Measurements from ENCODE around the gene PARVB. TPM values are rescaled to one million over a fixed set of nuclear protein-coding genes. Genes with fewer than 3 reads are reported as not detected.
A peak's percentile ranks its signal among the peaks of the same experiment; 100 is the strongest.

Gene PARVB
- total RNA-seq, 4 donors from 2014 or later: 3.3 to 20.8 (median 11.7) TPM

DNA sequence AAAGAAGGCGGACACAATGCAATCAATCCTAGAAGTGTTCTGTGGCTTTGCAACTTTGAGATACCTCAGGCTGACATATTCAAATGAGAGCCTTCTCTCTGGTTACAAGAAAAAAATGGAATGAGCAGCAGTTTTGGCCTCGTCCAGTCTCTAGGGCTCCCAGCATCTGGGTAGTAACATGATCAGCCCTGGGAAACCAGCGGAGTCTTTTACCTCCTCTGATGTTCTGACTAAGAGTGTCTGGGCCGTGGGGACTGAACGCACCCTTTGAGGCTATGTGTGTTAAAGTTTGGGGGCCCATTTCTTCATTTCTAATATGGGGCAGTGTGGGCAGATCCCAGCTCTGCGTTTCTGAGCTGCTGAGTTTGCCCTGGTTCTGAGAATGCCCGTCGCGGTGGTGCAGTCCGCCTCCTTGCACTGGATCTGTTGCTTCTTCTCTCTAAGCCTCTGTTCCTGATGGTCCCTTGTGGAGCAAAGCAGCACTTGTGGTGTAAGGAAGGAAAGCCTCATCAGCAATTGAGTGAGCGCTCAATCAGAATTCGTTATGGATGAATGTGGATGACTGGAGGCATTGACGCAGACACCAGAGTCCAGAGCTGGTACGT, 8.1 kb downstream of the PARVB start:
- Histone ChIP-seq H3K4me1 (peaks cover 3 to 19% (median 6%) of the 10 kb centered on the region in 3 donors), H3K36me3 (no peaks in the 10 kb centered on the region), H3K27me3 (peaks cover 0 to under 1% (median 0%) of the 10 kb centered on the region in 4 donors), H3K27ac (peak overlapping the region in 2 of 4 donors; percentile 30 to 39), H3K4me3 (no peak overlapping the region), H3K9me3 (no peaks in the 10 kb centered on the region)
- intact Hi-C loops (cut with DNase I): no loop called here
- no peak for TF ChIP-seq POLR2A (IDR thresholded peaks at IDR 0.05)
- TF ChIP-seq, protein P1, sequence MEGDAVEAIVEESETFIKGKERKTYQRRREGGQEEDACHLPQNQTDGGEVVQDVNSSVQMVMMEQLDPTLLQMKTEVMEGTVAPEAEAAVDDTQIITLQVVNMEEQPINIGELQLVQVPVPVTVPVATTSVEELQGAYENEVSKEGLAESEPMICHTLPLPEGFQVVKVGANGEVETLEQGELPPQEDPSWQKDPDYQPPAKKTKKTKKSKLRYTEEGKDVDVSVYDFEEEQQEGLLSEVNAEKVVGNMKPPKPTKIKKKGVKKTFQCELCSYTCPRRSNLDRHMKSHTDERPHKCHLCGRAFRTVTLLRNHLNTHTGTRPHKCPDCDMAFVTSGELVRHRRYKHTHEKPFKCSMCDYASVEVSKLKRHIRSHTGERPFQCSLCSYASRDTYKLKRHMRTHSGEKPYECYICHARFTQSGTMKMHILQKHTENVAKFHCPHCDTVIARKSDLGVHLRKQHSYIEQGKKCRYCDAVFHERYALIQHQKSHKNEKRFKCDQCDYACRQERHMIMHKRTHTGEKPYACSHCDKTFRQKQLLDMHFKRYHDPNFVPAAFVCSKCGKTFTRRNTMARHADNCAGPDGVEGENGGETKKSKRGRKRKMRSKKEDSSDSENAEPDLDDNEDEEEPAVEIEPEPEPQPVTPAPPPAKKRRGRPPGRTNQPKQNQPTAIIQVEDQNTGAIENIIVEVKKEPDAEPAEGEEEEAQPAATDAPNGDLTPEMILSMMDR (IDR thresholded peaks at IDR 0.05): no peak
- WGBS, 2 donors: 71 to 74% methylated on average over 9 to 14 of the region's 14 CpGs
- DNase-seq: no peak

GRCh38 chr22:44033287-44033686, 9.2 kb downstream of the PARVB start:
- Histone ChIP-seq H3K36me3 (no peaks in the 10 kb centered on the region), H3K9me3 (no peaks in the 10 kb centered on the region), H3K4me1 (peaks cover 11 to 24% (median 13%) of the 10 kb centered on the region in 3 donors), H3K27me3 (no peaks in the 10 kb centered on the region), H3K4me3 (no peak overlapping the region), H3K27ac (peak overlapping the region in 2 of 4 donors; percentile 19 to 28)
- no peak for DNase-seq
- TF ChIP-seq, protein P1 (IDR thresholded peaks at IDR 0.05): no peak
- no peak for TF ChIP-seq POLR2A (IDR thresholded peaks at IDR 0.05)
- intact Hi-C loops (cut with DNase I): no loop called here
- 88 to 90% methylated on average over 5 to 7 of the region's 7 CpGs for WGBS, 2 donors

GRCh38 chr22:44033694-44034093, 9.6 kb downstream of the PARVB start:
- H3K36me3 ChIP-seq: no peaks in the 10 kb centered on the region
- no peak overlapping the region for H3K27ac ChIP-seq
- H3K4me1 ChIP-seq: peaks cover 12 to 27% (median 15%) of the 10 kb centered on the region in 3 donors
- DNase-seq: no peak
- intact Hi-C loops (cut with DNase I): no loop called here
- no peaks in the 10 kb centered on the region for H3K9me3 ChIP-seq
- H3K4me3 ChIP-seq: no peak overlapping the region
- TF ChIP-seq, protein P1 (IDR thresholded peaks at IDR 0.05): no peak
- no peaks in the 10 kb centered on the region for H3K27me3 ChIP-seq
- WGBS, 2 donors: 71 to 75% methylated on average over 8 of the region's 8 CpGs

- H3K4me1 ChIP-seq: peaks cover 12 to 22% (median 15%) of the 10 kb centered on the region in 3 donors
- no peaks in the 10 kb centered on the region for H3K9me3 ChIP-seq
- TF ChIP-seq, protein P1 (IDR thresholded peaks at IDR 0.05): no peak
- no peak for TF ChIP-seq POLR2A (IDR thresholded peaks at IDR 0.05)
- no peaks in the 10 kb centered on the region for H3K36me3 ChIP-seq
- intact Hi-C loops (cut with DNase I): no loop called here
- 33% methylated on average over 6 of the region's 9 CpGs for WGBS, 2 donors
- H3K4me3 ChIP-seq: no peak overlapping the region
- no peak for DNase-seq
- H3K27me3 ChIP-seq: no peaks in the 10 kb centered on the region
- H3K27ac ChIP-seq: peak overlapping the region in 3 of 4 donors; percentile 58 to 74 (median 70)
Observed at GRCh38 chr22:44037519-44038375, 13.6 kb downstream of the PARVB start.

GRCh38 chr22:44039566-44040171, 15.6 kb downstream of the PARVB start:
- no peak overlapping the region for H3K4me3 ChIP-seq
- no peak overlapping the region for H3K27ac ChIP-seq
- intact Hi-C loops (cut with DNase I): no loop called here
- H3K36me3 ChIP-seq: no peaks in the 10 kb centered on the region
- no peak for DNase-seq
- no peaks in the 10 kb centered on the region for H3K9me3 ChIP-seq
- TF ChIP-seq, protein P1 (IDR thresholded peaks at IDR 0.05): no peak
- no peak for TF ChIP-seq POLR2A (IDR thresholded peaks at IDR 0.05)
- WGBS, 2 donors: 80 to 89% methylated on average over 7 to 8 of the region's 8 CpGs
- H3K27me3 ChIP-seq: no peaks in the 10 kb centered on the region
- peaks cover 12 to 16% (median 15%) of the 10 kb centered on the region in 3 donors for H3K4me1 ChIP-seq

Data from esophagus squamous epithelium (tissue), 5 donors.